AG04449 (cell line): ENCODE data around the gene NTRK2.

Experiments used
- CTCF ChIA-PET: fragments of 350-600 bp; formaldehyde crosslinking; extraction: SDS; loops from one replicate; lab custom pipeline; 2021; ENCODE audit warnings: antibody characterized with exemption; lab: Yijun Ruan, JAX
- POLR2A ChIA-PET: fragments of 400-600, 350-600 bp; formaldehyde crosslinking; extraction: SDS; loops from one replicate; lab custom pipeline; 2020; ENCODE audit warnings: antibody characterized with exemption, inconsistent platforms; lab: Yijun Ruan, JAX
- DNase-seq: peaks from one replicate; pipeline ENCODE4 v3.0.0-alpha.2; 2010; ENCODE audit warnings: low read depth, low spot score
- H3K4me3 ChIP-seq: 2 replicates; pipeline ENCODE4 v1.5.1; 2011; ENCODE audit warnings: low read depth, mild to moderate bottlenecking, control low read depth, low read length
- CTCF ChIP-seq: IDR thresholded peaks from one replicate; pipeline ENCODE4 v1.5.1; 2011; ENCODE audit warnings: mild to moderate bottlenecking, moderate library complexity, low read length, control low read depth, inconsistent platforms; ENCODE audit not compliant: insufficient read depth; ENCODE audit errors: missing control alignments

NTRK2 gene

GRCh38 chr9:84867186-84867585 lies 197.7 kb downstream of the NTRK2 start:
- TF ChIP-seq CTCF: no peak
- POLR2A ChIA-PET: no interaction called here
- CTCF ChIA-PET: no interaction called here
- no peak overlapping the region for H3K4me3 ChIP-seq
- no peak for DNase-seq

GRCh38 chr9:84869091-84869490 lies 199.6 kb downstream of the NTRK2 start:
- CTCF ChIA-PET: no interaction called here
- no peak for DNase-seq
- TF ChIP-seq CTCF: no peak
- H3K4me3 ChIP-seq: no peak overlapping the region
- POLR2A ChIA-PET: no interaction called here

GRCh38 chr9:84871983-84872382 lies 202.5 kb downstream of the NTRK2 start:
- no peak overlapping the region for H3K4me3 ChIP-seq
- TF ChIP-seq CTCF: no peak
- no peak for DNase-seq
- ChIA-PET POLR2A (no interaction called here), CTCF (no interaction called here)

GRCh38 chr9:84874022-84874421 lies 204.5 kb downstream of the NTRK2 start:
- TF ChIP-seq CTCF: no peak
- POLR2A ChIA-PET: no interaction called here
- no peak for DNase-seq
- H3K4me3 ChIP-seq: no peak overlapping the region
- CTCF ChIA-PET: no interaction called here

- ChIA-PET POLR2A (no interaction called here), CTCF (no interaction called here)
- no peak overlapping the region for H3K4me3 ChIP-seq
- TF ChIP-seq CTCF: no peak
- DNase-seq: no peak
Observed at GRCh38 chr9:84874596-84874995, 205.1 kb downstream of the NTRK2 start.

- no peak for TF ChIP-seq CTCF
- ChIA-PET CTCF (interaction anchor here (0.9 kb wide), 1 partner anchor 179 kb away, joined by 3 read pairs; no protein-coding TSS in a partner anchor), POLR2A (no interaction called here)
- no peak for DNase-seq
- H3K4me3 ChIP-seq: no peak overlapping the region
Observed at GRCh38 chr9:84875193-84875592, 205.7 kb downstream of the NTRK2 start.

- H3K4me3 ChIP-seq: no peak overlapping the region
- no peak for DNase-seq
- ChIA-PET CTCF (no interaction called here), POLR2A (no interaction called here)
- no peak for TF ChIP-seq CTCF
Observed at GRCh38 chr9:84879631-84880030, 210.1 kb downstream of the NTRK2 start.
